Stimulated activated effector memory CD8-positive, alpha-beta T cell treated with anti-CD3 and anti-CD28 coated beads, Interleukin-12 subunit alpha, Interleukin-12 subunit beta, amount 100 ng/mL, for 72 hours (primary cell): ENCODE results near the gene SMG9.
A peak's percentile ranks its signal among the peaks of the same experiment; 100 is the strongest.
"Not testable (repeated sequence)": the region's sequence is repeated elsewhere in the genome, so short reads cannot be mapped to it uniquely, and the experiment has no call there.

Source experiments
- ATAC-seq: fragments of 150-1000 bp; cut with Tn5 transposase; 2 replicates; pipeline ENCODE4 v1.10.0; 2021
- DNase-seq, 2 donors: peaks; one replicate each; pipeline ENCODE4 v3.0.0; 2021 to 2022; ENCODE audit warnings: low spot score in 2 of 2
- H3K27ac Mint-ChIP-seq: one replicate; pipeline ENCODE4 v1.8.0; 2022; ENCODE audit warnings: mild to moderate bottlenecking, mixed read lengths
- H3K36me3 Mint-ChIP-seq: one replicate; pipeline ENCODE4 v1.8.0; 2022; ENCODE audit warnings: mild to moderate bottlenecking, mixed read lengths
- H3K4me1 Mint-ChIP-seq: one replicate; pipeline ENCODE4 v1.8.0; 2022; ENCODE audit warnings: mixed read lengths
- H3K4me3 Mint-ChIP-seq: one replicate; pipeline ENCODE4 v1.8.0; 2022; ENCODE audit warnings: mild to moderate bottlenecking, mixed read lengths
- H3K9me3 Mint-ChIP-seq: one replicate; pipeline ENCODE4 v1.8.0; 2022; ENCODE audit warnings: mixed read lengths

The SMG9 gene

DNA sequence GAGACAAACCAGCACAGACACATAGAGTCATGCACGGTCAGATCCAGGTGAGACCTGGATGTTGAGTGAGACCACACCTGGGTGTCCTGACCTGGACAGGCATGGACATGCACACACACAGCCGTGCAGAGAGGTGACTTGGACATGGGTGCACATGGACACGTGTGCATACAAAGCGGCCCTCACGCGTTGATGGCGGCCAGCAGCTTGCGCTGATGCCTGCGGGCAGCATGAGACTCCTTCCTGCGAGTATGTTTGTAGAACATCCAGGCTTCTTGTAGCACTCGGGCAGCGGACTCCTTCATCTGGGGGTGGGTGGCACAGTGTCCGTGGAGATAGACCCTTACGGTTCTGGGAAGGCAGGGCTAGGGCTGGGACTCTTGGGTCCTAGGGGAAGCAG is 14.5 kb upstream of the SMG9 start:
- Mint-ChIP-seq H3K4me3 (no peak overlapping the region), H3K4me1 (peaks cover 60% of the 10 kb centered on the region), H3K36me3 (peaks cover 99% of the 10 kb centered on the region), H3K9me3 (no peaks in the 10 kb centered on the region), H3K27ac (no peak overlapping the region)
- DNase-seq (no peak), ATAC-seq (no peak)

DNA sequence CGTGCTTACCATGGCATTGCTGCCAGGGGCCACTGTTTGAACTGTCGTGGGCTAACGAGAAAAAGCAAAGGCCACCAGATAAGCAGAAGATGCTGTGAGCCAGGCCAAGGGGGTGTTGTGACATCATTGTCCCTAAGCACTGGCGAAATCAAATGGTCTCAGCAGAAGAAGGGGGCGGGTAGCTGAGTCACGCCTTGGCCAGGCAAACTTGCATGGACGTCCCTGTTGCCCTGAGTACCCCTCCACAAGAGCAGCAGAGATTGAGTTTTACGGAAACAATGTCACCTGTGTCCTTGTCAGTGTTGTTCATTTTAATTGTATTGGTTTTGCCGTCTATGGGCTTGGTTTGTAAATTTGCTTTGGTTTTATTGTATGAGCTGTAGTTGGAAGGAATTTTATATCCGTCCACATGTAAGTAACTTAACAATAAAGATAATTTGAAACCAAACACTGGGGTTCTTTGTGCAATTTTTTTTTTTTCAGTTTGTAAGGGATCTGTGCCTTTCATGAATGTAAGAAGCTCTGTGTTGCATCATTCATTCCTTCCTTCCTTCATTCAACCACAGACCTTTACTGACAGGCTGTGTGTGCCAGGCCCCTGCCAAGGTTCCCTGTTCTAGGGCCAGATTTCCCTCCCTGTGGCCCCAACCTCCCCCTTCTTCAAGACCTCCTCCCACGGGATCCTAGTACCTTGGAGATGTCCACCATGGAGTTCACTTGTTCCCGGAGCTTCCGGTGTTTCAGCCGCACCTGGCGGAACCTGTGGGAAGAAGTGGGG is 13.7 kb upstream of the SMG9 start:
- H3K4me3 Mint-ChIP-seq, result no peak overlapping the region
- no peak overlapping the region for H3K27ac Mint-ChIP-seq
- no peak for DNase-seq
- H3K9me3 Mint-ChIP-seq, result no peaks in the 10 kb centered on the region
- H3K36me3 Mint-ChIP-seq, result peaks cover 98% of the 10 kb centered on the region
- no peak for ATAC-seq
- peaks cover 68% of the 10 kb centered on the region for H3K4me1 Mint-ChIP-seq

DNA sequence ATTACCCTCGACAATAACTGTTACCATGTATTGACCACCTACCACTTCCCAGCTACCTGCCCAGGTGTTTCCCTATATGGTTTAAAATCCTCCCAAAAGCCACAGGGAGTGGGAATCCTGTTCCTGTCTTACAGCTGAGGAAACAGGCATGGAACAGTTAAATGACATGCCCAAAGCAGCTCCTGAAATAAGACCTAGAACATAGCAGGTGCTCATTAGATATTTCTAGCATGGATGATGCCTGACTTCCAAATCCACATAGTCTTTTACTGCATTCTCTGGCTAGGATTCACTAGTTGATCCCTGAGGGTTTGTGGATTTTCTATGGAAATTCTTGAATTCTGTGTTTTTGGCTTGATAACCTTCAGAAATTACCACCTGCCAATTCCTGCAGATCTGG is 13.1 kb upstream of the SMG9 start:
- H3K9me3 Mint-ChIP-seq, result no peaks in the 10 kb centered on the region
- H3K27ac Mint-ChIP-seq, result peak overlapping the region; percentile 96
- peak overlapping the region; percentile 56 for H3K4me3 Mint-ChIP-seq
- peaks cover 98% of the 10 kb centered on the region for H3K36me3 Mint-ChIP-seq
- no peak for DNase-seq
- ATAC-seq, result no peak
- peaks cover 75% of the 10 kb centered on the region for H3K4me1 Mint-ChIP-seq

DNA sequence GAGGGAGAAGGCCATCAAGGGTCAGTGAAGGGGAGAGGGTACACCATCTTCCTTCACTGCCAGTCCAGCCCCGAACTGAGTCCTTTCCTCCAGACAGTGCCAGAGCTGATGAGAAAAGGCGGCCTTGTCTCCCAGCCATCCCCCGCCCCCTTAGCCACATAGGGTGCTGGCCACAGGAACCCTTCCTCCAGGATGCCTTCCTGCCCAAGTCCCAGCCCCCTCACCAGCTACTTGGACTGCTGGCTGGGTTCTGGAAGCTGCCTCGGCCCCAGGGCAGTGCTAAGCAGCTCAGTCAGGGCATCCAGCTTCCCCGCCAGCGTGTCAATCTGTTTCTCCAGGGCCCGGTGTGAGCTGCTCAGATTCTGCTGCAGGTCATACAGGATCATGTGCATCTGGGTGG is 12.6 kb upstream of the SMG9 start:
- DNase-seq (no peak), ATAC-seq (no peak)
- Mint-ChIP-seq H3K4me1 (peaks cover 80% of the 10 kb centered on the region), H3K27ac (peak overlapping the region; percentile 96), H3K36me3 (peaks cover 95% of the 10 kb centered on the region), H3K4me3 (peak overlapping the region; percentile 56), H3K9me3 (no peaks in the 10 kb centered on the region)

DNA sequence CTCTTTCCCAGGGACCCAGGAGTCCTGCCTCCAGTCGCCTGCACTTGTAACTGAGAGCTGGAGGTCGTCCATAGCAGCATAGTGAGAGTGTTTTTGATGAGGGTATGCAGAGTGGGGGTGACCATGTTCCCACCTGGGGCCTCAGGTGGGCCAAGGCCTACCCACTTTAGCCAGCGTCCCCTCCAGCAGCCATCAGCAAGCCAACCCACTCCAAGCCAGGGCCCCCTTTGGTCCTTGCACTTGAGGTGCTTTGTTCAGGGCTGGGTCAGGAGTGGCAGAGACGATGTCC is 11.9 kb upstream of the SMG9 start:
- no peak for ATAC-seq
- no peaks in the 10 kb centered on the region for H3K9me3 Mint-ChIP-seq
- H3K4me1 Mint-ChIP-seq, result peaks cover 86% of the 10 kb centered on the region
- peak overlapping the region; percentile 56 for H3K4me3 Mint-ChIP-seq
- peak in 1 of 2 donors; percentile 60 for DNase-seq
- peaks cover 90% of the 10 kb centered on the region for H3K36me3 Mint-ChIP-seq
- H3K27ac Mint-ChIP-seq, result peak overlapping the region; percentile 96

DNA sequence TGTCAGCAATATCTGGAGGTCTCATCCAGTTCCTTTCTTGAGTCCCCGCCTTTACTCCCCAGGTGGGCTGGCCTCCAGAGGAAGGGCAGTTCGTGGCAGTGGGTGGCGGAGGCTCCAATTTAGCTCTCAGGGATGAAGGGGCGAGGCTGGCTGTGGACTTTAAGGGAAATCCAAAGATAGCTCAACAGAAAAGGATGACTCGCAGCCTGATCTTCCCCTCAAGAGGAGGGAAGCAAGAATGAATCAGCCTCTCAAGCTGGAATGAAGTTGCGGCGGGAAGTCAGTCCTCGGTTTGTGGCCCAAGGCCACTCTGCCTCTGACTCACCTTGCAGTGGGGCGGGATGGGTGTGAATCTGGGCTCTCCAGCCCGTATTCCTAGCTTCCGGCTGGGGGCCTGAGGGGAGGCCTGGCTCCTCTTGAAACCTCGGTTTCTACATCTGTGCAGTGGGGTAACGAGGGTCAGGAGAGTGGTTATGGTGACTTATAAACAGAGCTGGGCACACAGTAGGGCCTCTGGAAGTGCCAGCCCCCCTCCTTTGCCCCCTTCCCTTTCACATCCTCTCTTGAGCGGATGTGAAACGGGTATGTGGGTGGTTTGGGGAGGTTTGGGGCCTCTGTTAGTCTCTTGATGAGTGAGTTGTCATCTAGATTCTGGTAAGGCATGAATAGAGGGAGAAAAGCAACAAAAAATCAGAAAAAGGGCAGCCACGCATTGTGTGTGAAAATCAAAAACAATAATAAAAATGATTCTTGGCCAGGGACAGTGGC is 10.5 kb upstream of the SMG9 start:
- ATAC-seq (peak; percentile 90), DNase-seq (peak; percentile 77 to 96)
- Mint-ChIP-seq H3K27ac (peak overlapping the region; percentile 96), H3K36me3 (peaks cover 79% of the 10 kb centered on the region), H3K4me3 (peak overlapping the region; percentile 56), H3K9me3 (no peaks in the 10 kb centered on the region), H3K4me1 (peaks cover 86% of the 10 kb centered on the region)

DNA sequence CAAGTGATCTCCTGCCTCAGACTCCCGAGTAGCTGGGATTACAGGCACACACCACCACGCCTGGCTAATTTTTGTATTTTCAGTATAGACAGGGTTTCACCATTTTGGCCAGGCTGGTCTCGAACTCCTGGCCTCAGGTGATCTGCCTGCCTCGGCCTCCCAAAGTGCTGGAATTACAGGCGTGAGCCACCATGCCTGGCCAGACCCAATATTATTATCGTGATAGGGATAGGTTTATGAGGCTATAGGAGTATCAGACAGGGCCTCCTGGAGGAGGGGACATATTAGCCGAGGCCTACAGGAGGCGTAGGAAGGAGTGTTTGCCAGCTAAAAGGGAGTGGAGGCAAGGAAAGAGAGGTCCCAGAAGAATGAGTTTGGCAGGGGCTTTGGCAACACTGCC is 9.9 kb upstream of the SMG9 start:
- peaks cover 81% of the 10 kb centered on the region for H3K4me1 Mint-ChIP-seq
- not testable (repeated sequence) for H3K9me3 Mint-ChIP-seq, ATAC-seq, DNase-seq
- H3K4me3 Mint-ChIP-seq, result peak overlapping the region; percentile 56
- peak overlapping the region; percentile 96 for H3K27ac Mint-ChIP-seq
- H3K36me3 Mint-ChIP-seq, result peaks cover 73% of the 10 kb centered on the region

DNA sequence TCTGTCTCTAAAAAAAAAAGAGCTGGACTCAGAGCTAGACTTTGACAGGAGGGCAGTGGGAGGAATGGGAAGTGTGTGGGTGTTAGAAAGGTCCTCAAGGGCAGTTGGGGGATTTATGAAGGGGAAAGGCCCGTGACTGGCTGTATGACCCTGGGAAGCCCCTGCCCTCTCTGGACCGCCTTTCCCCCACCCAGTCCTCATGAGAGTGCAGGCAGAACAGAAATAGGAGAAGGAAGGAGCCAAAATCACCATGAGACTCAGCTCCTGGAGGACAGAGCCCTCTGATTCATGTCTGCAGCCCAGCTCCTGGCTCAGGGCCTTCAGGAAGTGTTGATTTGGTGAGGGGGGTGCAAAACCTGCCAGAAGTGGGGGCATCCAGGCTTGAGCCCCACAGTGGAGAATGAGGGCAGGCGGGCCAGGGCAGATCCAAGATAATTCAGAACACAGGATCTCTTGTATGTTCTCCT is 8.7 kb upstream of the SMG9 start:
- ATAC-seq (peak; percentile 1), DNase-seq (peak in 1 of 2 donors; percentile 72)
- H3K4me3 Mint-ChIP-seq, result peak overlapping the region; percentile 56
- H3K4me1 Mint-ChIP-seq, result peaks cover 79% of the 10 kb centered on the region
- H3K27ac Mint-ChIP-seq, result peak overlapping the region; percentile 96
- peaks cover 61% of the 10 kb centered on the region for H3K36me3 Mint-ChIP-seq
- H3K9me3 Mint-ChIP-seq, result no peaks in the 10 kb centered on the region

DNA sequence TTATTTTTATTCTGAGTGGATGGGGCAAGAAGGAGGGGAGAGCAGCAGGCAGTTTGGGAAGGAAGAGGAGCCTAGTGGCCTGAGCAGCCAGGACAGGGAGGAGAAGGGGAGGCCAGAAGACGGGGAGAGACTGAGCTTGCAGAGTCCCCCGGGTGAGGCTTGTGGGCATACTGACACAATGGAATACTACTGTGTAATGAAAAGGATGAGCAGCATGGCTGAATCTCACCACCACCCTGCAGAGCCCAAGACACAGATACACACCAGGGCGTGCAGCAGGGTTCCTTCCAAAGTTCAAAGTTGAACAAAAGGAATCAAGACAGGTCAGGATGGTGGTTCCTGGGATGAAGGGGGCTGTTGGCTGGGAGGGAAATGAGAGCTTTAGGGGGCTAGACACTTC is 8.1 kb upstream of the SMG9 start:
- Mint-ChIP-seq H3K27ac (peak overlapping the region; percentile 96), H3K4me1 (peaks cover 86% of the 10 kb centered on the region), H3K9me3 (no peaks in the 10 kb centered on the region), H3K4me3 (peak overlapping the region; percentile 56), H3K36me3 (peaks cover 54% of the 10 kb centered on the region)
- no peak for ATAC-seq
- no peak for DNase-seq

DNA sequence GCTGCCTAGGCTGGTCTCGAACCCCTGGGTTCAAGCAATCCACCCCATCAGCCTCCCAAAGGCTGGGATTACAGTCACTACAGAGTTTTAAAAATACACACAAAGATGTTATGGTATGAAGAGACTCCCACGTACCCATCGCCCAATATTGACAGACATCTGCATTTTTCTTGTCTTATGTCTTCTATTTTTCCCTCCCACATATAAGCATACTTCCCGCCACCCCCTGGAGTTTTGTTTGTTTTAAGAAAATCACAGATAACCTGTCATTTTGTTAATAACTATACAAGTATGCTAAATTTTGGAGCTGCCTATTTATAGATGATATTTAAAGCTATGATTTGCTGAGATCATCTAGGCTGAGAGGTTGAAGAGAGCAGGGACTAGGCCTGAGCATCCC is 6.2 kb upstream of the SMG9 start:
- no peak for DNase-seq
- no peak for ATAC-seq
- Mint-ChIP-seq H3K27ac (no peak overlapping the region), H3K4me1 (peaks cover 86% of the 10 kb centered on the region), H3K36me3 (peaks cover 53% of the 10 kb centered on the region), H3K4me3 (no peak overlapping the region), H3K9me3 (no peaks in the 10 kb centered on the region)

DNA sequence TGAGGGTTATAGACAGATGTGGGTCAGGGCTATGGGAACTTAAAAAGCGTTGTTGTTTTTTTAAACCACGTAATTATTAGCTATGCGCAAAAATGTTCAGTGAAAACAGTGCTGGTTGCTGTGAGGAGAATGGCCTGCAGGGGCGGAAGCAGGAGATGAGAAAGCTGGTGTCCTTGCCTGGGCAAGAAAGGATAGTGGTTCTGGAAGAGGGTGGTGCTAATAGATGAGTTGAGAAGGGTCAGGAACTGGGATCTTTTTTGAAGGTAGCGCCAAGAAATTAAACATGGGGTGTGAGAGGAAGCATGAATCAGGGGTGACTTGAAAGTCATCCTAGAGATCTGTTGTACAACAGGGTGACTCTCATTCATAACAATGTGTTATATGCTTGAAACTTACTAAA is 4.8 kb upstream of the SMG9 start:
- no peak for DNase-seq
- Mint-ChIP-seq H3K27ac (peak overlapping the region; percentile 48), H3K9me3 (no peaks in the 10 kb centered on the region), H3K4me3 (no peak overlapping the region), H3K4me1 (peaks cover 82% of the 10 kb centered on the region), H3K36me3 (peaks cover 53% of the 10 kb centered on the region)
- no peak for ATAC-seq

DNA sequence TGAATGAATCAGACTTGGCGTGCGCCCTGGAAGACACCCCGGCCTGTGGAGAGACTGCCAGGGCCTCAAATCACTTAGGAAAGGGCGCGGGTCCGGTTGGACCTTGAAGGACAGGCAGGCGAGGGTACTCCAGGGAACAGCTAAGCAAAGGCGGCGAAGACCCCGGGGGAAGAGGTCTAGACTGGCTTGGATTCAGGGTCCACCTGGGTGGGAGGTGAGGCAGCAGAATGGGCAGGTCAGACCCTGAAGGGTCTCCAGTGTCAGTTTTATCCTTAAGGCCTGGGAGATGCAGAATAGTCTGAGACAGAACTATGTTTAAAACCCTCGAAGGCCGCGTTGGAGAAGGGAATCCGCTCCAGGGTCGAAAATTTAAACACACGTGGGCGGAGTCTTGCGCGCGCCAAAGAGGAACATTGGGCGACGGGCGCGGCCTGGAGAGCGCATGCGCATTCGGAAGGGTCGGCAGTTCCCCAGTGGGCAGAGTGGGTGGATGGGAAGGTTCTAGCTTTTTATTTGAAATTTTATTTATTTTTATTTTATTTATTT is 567 bp upstream of the SMG9 start:
- peaks cover 81% of the 10 kb centered on the region for H3K4me1 Mint-ChIP-seq
- peak; percentile 72 to 90 for DNase-seq
- H3K4me3 Mint-ChIP-seq, result peak overlapping the region; percentile 98
- peak overlapping the region; percentile 99 for H3K27ac Mint-ChIP-seq
- no peaks in the 10 kb centered on the region for H3K9me3 Mint-ChIP-seq
- ATAC-seq, result no peak
- H3K36me3 Mint-ChIP-seq, result peaks cover 57% of the 10 kb centered on the region

DNA sequence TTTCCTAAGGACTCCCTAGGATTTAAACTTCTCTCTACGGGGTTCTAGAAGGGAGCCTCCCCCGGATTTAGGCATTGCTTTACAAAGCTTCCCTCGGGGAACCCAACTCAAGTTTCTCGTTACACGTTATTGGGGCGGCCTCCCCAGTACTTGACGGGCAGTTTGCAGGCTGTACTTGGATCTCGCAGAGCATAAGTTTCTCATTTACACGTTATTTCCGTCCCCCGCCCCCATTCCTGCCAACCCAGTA is 584 bp downstream of the SMG9 start:
- Mint-ChIP-seq H3K27ac (peak overlapping the region; percentile 99), H3K36me3 (peaks cover 68% of the 10 kb centered on the region), H3K9me3 (no peaks in the 10 kb centered on the region), H3K4me1 (peaks cover 83% of the 10 kb centered on the region), H3K4me3 (peak overlapping the region; percentile 98)
- DNase-seq, result peak in 1 of 2 donors; percentile 95
- no peak for ATAC-seq

DNA sequence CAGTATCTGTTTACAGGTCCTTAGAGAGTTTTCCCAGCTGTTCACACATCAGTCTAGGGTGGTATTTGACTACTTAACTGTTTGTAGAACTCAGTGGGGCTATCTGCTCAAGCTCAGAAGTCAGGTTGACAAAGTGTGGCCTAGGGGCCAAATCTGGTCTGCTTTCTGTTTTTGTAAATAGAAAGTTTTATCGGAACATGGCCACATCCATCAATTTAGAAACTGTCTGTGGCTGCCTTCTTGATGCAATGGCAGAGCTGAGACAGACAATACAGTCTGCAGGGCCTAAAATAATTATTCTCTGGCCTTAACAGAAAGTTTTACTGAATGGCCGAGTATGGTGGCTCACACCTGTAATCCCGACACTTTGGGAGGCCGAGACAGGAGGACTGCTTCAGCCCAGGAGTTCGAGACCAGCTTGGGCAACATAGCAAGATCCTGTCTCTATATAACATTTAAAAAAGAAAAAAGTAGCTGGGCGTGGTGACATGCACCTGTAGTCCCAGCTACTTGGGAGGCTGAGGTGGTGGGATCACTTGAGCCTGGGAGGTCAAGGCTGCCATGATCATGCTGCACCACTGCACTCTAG is 2.4 kb downstream of the SMG9 start:
- Mint-ChIP-seq H3K9me3 (no peaks in the 10 kb centered on the region), H3K4me1 (peaks cover 86% of the 10 kb centered on the region), H3K4me3 (peak overlapping the region; percentile 98), H3K27ac (peak overlapping the region; percentile 99), H3K36me3 (peaks cover 82% of the 10 kb centered on the region)
- ATAC-seq (no peak), DNase-seq (peak in 1 of 2 donors; percentile 67)

DNA sequence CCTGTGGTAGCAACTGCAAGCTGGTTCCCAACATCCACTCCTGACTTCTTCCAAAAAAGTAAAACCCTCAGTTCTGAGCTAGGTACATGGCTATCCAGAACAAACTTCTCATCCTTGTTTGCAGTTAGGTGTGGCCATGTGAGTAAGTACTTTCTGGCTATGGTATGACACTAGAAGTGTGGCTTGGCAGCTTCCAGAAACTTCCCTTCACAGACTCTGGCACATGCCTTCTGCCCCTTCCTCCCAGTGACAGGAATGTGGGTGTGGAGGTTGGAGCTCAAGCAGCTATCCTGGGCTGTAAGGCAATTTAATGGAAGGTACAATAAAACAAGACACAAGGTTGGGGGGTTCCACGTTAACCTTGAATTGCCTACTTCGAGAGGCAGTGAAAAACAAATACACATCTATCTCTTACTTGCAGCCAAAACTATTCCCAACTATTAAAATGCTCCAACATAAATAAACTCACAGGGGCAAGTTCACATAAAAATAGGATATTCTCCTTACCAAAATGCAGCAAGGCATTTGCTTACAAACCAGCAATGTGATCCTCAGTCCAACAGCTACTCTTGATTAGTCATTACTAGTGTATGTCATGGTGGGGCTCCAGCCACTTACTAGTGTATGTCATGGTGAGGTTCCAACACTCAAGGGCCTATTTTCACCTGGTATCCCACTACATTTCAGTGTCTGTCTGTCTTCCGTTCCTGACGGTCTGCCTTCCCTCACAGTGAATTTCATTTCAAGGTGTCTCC is 3.1 kb downstream of the SMG9 start:
- no peak for ATAC-seq
- Mint-ChIP-seq H3K36me3 (peaks cover 82% of the 10 kb centered on the region), H3K4me1 (peaks cover 82% of the 10 kb centered on the region), H3K27ac (peak overlapping the region; percentile 99), H3K9me3 (no peaks in the 10 kb centered on the region), H3K4me3 (peak overlapping the region; percentile 98)
- no peak for DNase-seq
